Activated B cell treated with CpG ODN at 0.5 μM for 24 hours (primary cell): ENCODE data around the gene CHSY3. TPM values are rescaled to one million over a fixed set of nuclear protein-coding genes. Genes with fewer than 3 reads are reported as not detected.

Experiments used
- ATAC-seq: fragments of 200-7000 bp; cut with Tn5 transposase; one replicate; pipeline ENCODE4 v1.10.0; 2021; ENCODE audit warnings: low read depth, mild to moderate bottlenecking, moderate library complexity
- CTCF ChIA-PET: fragments of 350-600 bp; sonication (Branson Sonifier 250); formaldehyde crosslinking; loops from one replicate; lab custom pipeline; 2021; ENCODE audit warnings: antibody characterized with exemption; lab: Charles Lee
- POLR2A ChIA-PET: fragments of 350-600 bp; sonication (Branson Sonifier 250); formaldehyde crosslinking; loops from one replicate; lab custom pipeline; 2021; ENCODE audit warnings: antibody characterized with exemption; lab: Charles Lee
- DNase-seq: peaks from one replicate; pipeline ENCODE4 v3.0.0; 2022
- H3K27ac Mint-ChIP-seq: one replicate; pipeline ENCODE4 v1.8.0; 2020; ENCODE audit warnings: mixed read lengths
- H3K27me3 Mint-ChIP-seq: one replicate; pipeline ENCODE4 v1.8.0; 2021; ENCODE audit warnings: mixed read lengths
- H3K36me3 Mint-ChIP-seq: one replicate; pipeline ENCODE4 v1.8.0; 2021; ENCODE audit warnings: low read depth, mixed read lengths
- H3K4me1 Mint-ChIP-seq: one replicate; pipeline ENCODE4 v1.8.0; 2021; ENCODE audit warnings: mixed read lengths
- H3K4me3 Mint-ChIP-seq: one replicate; pipeline ENCODE4 v1.8.0; 2020; ENCODE audit warnings: mild to moderate bottlenecking, mixed read lengths
- H3K9me3 Mint-ChIP-seq: one replicate; pipeline ENCODE4 v1.8.0; 2020; ENCODE audit warnings: mixed read lengths
- intact Hi-C: fragments of 100-400 bp; cut with micrococcal nuclease; formaldehyde crosslinking; loops from one replicate; pipeline ENCODE4 v1.15.1; 2024
- total RNA-seq: library from RNA; stranded (reverse); gene quantifications from 2 replicates; pipeline ENCODE4 v1.2.3, GENCODE V29; 2022
- TF ChIP-seq, protein P1 (sequence below): fragments of 200-600 bp; IDR thresholded peaks from one replicate; pipeline ENCODE4 v1.8.0; 2022; ENCODE audit warnings: antibody characterized with exemption, mild to moderate bottlenecking

Gene CHSY3
- not detected in 2 replicates for total RNA-seq

DNA sequence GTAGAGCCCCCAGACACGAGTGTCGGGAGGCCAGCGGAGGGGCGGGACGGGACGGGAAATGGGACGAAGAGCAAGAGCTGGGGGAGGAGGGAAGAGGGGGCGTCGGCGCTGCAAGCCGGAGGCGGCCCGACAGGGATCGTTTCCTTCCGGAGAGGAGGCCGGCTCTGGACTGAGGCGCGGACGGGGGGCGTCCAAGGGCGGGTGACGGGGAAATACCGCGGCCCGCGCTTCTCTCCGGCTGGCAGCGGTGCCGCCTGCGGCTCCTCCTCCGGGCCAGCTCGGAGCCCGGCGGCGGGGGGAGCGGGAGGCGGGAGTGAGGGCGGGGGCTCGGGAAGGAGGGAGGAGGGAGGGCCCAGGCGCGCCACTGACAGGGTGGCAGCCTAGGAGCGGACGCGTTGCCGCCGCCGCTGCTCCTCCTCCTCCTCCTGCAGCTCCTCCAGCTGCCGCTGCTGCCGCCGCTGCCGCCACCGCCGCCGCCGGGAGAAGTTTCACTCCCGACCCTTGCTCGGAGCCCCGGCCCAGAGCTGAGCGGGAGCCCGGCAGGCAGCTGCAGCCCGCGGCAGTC is at the start of gene CHSY3:
TSS of gene CHSY3 (plus strand) at position 364 of the 565 bp plus-strand sequence.
- TF ChIP-seq, protein P1, sequence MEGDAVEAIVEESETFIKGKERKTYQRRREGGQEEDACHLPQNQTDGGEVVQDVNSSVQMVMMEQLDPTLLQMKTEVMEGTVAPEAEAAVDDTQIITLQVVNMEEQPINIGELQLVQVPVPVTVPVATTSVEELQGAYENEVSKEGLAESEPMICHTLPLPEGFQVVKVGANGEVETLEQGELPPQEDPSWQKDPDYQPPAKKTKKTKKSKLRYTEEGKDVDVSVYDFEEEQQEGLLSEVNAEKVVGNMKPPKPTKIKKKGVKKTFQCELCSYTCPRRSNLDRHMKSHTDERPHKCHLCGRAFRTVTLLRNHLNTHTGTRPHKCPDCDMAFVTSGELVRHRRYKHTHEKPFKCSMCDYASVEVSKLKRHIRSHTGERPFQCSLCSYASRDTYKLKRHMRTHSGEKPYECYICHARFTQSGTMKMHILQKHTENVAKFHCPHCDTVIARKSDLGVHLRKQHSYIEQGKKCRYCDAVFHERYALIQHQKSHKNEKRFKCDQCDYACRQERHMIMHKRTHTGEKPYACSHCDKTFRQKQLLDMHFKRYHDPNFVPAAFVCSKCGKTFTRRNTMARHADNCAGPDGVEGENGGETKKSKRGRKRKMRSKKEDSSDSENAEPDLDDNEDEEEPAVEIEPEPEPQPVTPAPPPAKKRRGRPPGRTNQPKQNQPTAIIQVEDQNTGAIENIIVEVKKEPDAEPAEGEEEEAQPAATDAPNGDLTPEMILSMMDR = no peak
- DNase-seq (no peak), ATAC-seq (peak; percentile 40)
- peaks cover 15% of the 10 kb centered on the region for H3K4me1 Mint-ChIP-seq
- peaks cover 36% of the 10 kb centered on the region for H3K27me3 Mint-ChIP-seq
- CTCF ChIA-PET = no interaction called here
- H3K36me3 Mint-ChIP-seq = no peaks in the 10 kb centered on the region
- H3K27ac Mint-ChIP-seq = no peak within 1 kb of the TSS
- POLR2A ChIA-PET = no interaction called here
- no peaks in the 10 kb centered on the region for H3K9me3 Mint-ChIP-seq
- intact Hi-C loops = no loop called here
- peak within 1 kb of the TSS; percentile 74 for H3K4me3 Mint-ChIP-seq

DNA sequence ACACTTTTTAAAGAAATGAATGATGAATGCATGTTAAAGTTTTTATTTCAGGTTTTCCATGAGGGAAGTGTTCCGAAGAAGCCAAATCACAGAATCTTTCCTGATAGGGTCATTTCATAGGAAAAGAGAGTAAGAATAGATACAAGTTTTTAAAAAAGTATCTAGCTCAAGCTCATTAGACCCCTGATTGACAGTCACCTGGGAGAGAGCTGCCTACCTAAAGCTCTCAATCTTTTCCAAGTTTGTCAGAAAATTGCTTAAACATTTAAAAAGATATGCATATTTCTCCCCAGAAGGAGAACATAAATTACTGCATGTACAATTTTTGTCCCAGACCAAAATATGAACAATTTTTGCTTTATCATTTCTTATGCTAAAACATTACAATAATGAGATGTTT is 47.9 kb upstream of the CHSY3 start:
- H3K9me3 Mint-ChIP-seq = no peaks in the 10 kb centered on the region
- POLR2A ChIA-PET = no interaction called here
- intact Hi-C loops = no loop called here
- H3K4me3 Mint-ChIP-seq = no peak overlapping the region
- DNase-seq (no peak), ATAC-seq (no peak)
- no peaks in the 10 kb centered on the region for H3K36me3 Mint-ChIP-seq
- H3K27me3 Mint-ChIP-seq = peaks cover 4% of the 10 kb centered on the region
- TF ChIP-seq, protein P1 = no peak
- H3K27ac Mint-ChIP-seq = no peak overlapping the region
- CTCF ChIA-PET = no interaction called here
- H3K4me1 Mint-ChIP-seq = no peaks in the 10 kb centered on the region

DNA sequence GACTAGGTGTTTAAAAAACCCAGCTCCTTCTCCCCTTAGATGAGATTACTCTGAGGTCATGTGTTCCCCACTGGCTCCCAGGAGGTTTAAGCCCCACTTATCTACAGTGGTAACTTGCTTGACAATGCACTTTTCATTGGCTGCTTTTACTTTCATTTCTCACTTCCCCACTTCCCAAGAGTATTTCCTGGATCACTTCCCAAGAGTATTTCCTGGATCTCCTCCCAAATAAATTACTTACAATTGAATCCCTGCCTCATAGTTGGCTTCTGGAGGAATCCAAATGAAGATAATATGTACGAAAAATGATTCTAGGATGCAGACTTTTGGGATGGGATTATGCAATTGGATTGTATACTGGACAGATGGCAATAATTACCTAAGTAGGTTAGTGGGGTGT is 47.1 kb upstream of the CHSY3 start:
- no peak overlapping the region for H3K27ac Mint-ChIP-seq
- POLR2A ChIA-PET = no interaction called here
- no peaks in the 10 kb centered on the region for H3K9me3 Mint-ChIP-seq
- H3K4me1 Mint-ChIP-seq = no peaks in the 10 kb centered on the region
- DNase-seq (no peak), ATAC-seq (no peak)
- intact Hi-C loops = no loop called here
- TF ChIP-seq, protein P1 = no peak
- H3K27me3 Mint-ChIP-seq = peaks cover 4% of the 10 kb centered on the region
- no peak overlapping the region for H3K4me3 Mint-ChIP-seq
- H3K36me3 Mint-ChIP-seq = no peaks in the 10 kb centered on the region
- CTCF ChIA-PET = no interaction called here

DNA sequence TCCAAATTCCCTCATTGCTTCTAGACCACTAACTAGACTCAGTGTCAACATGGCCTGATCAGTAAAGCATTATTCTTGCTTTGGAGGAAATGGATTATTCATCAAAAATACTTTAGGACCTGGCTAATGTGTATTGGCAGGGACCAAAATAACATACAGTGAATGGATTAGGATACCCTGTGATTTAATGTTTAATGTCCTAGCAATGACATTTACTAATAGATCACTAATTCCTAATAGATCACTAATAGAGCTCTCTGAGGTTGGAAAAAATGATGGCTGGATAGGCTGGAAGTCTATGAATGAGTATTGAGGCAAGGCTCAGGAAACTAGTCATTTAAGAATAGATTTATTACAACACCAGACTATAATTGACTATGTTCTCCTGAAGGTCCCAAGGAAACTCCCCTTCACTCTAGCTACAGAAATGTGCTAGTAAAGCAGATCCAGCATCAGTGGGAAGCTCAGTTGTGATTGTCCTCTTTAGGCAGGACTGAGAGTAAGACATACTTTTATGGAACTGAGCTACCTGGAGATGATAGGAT is 46.1 kb upstream of the CHSY3 start:
- H3K27ac Mint-ChIP-seq = no peak overlapping the region

DNA sequence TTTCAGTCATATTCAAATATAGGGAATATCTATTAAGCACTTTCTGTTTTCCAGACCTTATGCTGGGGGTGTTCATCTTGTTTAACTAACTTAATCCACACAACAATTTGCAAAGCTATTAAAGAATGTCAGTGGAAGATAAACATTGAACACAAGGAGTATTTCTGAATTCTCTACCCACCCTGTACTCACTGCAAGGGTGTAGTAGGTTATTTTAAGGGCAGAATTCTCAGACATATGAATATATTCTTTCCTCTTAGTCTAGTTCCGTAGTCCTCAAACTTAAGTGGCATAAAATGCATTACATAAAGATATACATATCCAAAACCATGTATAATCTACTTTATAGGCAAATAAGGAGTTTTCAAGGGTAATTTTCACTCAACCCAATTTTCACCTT is 19.9 kb upstream of the CHSY3 start:
- no peak overlapping the region for H3K4me3 Mint-ChIP-seq
- H3K27me3 Mint-ChIP-seq = no peaks in the 10 kb centered on the region
- H3K27ac Mint-ChIP-seq = no peak overlapping the region
- ChIA-PET POLR2A (no interaction called here), CTCF (no interaction called here)
- H3K4me1 Mint-ChIP-seq = no peaks in the 10 kb centered on the region
- ATAC-seq (no peak), DNase-seq (no peak)
- intact Hi-C loops = no loop called here
- H3K9me3 Mint-ChIP-seq = no peaks in the 10 kb centered on the region
- no peaks in the 10 kb centered on the region for H3K36me3 Mint-ChIP-seq
- TF ChIP-seq, protein P1 = no peak

More for the DNA sequence above, 46.1 kb upstream of the CHSY3 start:
- Mint-ChIP-seq H3K4me3 (no peak overlapping the region), H3K36me3 (no peaks in the 10 kb centered on the region), H3K9me3 (no peaks in the 10 kb centered on the region), H3K27me3 (no peaks in the 10 kb centered on the region), H3K4me1 (no peaks in the 10 kb centered on the region)
- TF ChIP-seq, protein P1 = no peak
- intact Hi-C loops = no loop called here
- DNase-seq = no peak
- CTCF ChIA-PET = interaction anchor here (0.9 kb wide), 1 partner anchor 86 kb away, joined by 3 read pairs; no protein-coding TSS in a partner anchor
- POLR2A ChIA-PET = no interaction called here
- no peak for ATAC-seq
